NCI-H2196 treated with DMSO at 0.1 percent for 48 hours (cell line): ENCODE data around the gene PIK3R1.
"Not testable (repeated sequence)": the region's sequence is repeated elsewhere in the genome, so short reads cannot be mapped to it uniquely, and the experiment has no call there.

ENCODE experiments used
- DNase-seq: peaks from one replicate; lab custom pipeline; 2025; ENCODE audit not compliant: unreplicated experiment; lab: John Stamatoyannopoulos, UW

Gene PIK3R1

DNA sequence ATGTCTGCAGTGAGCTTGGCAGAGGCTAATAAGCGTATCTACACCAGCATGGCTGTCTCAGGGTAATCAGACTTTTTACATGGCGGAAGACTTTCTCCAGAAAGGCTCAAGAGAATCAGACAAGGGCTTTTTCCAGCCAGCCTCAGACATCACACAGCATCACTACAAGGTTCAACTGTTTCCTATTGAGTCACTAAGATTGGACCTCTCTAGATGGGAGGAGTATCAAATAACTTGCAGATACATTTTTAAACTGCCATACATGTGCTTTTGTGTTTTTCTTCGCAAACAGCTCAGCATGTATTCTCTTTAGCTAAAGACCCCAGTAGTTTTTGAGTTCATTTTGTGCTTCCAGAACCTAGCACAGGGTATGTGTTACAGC, 22.9 kb upstream of the PIK3R1 start:
- DNase-seq: no peak

GRCh38 chr5:68193481-68194036, 22.0 kb upstream of the PIK3R1 start:
- DNase-seq: no peak

- DNase-seq: no peak
Observed at GRCh38 chr5:68194386-68194785, 21.2 kb upstream of the PIK3R1 start.

DNA sequence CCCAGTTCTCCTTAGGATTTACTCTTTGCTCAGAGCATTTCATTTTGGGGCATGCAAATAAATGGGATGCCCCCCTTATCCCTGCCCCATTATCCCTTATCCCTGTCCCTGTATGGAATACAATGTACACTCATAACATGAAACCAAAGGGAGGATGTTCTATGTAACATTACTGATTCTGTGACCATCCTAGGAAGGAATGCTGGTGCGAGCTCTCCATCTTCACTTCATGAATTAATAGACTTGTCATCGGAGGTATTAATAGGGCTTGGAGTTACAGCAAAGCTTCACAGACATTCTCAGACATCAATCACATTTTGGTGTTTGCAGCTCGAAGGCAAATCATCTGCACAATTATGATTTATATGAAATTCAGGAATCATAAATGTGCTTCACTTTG, 20.4 kb upstream of the PIK3R1 start:
- DNase-seq: no peak

DNA sequence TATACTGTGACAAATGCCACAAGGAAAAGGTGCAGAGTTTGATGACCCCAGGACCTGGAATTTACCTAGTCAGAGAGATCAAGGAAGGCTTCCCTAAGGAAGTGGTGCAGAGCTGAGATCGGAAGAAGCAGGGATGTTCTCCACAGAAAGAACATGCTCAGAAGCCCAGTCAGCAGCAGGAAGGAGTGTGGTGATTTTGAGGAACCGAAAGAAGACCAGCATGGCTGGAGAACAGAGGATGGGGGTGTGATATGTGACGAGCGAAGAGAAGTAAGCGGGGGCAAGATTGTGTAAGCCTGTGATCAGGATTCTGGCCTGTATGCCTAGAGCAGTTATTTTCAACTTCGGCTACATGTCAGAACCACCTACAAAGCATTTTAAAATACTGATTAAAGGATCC, 18.7 kb upstream of the PIK3R1 start:
- DNase-seq: no peak

DNA sequence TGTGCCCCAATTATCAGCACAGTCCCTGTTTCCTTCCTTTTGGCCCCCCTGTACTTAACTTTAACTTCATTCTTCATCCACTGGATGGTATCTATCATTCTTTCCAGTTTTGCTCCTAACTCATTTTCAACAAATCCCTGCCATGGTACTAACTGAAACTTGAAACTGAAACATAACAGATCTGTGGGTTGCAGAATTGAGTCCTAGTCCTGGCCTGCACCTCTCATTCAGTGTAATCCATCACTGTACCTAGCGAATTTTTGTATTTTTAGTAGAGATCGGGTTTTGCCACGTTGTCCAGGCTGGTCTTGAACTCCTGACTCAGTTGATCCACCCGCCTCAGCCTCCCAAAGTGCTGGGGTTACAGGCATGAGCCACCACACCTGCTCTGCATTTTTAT, 15.3 kb upstream of the PIK3R1 start:
- DNase-seq: no peak

GRCh38 chr5:68210654-68211053, 4.9 kb upstream of the PIK3R1 start:
- DNase-seq: not testable (repeated sequence)

GRCh38 chr5:68214482-68215207, 911 bp upstream of the PIK3R1 start:
- no peak for DNase-seq

- no peak for DNase-seq
Observed at GRCh38 chr5:68215898-68216244, 315 bp downstream of the PIK3R1 start.

- no peak for DNase-seq
Observed at GRCh38 chr5:68216245-68217046, 890 bp downstream of the PIK3R1 start.

DNA sequence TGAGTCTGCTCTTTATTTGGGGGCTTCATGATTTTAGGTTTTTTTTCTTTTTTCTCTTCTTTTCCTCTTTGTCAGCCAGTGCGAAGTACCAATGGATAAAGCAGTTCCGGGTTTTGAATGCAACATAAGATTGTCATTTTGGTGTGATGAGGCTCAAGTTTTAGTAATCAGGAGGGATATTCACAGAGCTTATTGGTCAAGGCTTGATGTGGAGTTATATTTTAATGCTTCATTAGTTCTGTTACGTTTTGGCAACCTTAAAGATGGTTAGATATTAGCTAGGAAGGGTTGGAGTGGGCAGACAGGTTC, 1.4 kb downstream of the PIK3R1 start:
- no peak for DNase-seq

DNA sequence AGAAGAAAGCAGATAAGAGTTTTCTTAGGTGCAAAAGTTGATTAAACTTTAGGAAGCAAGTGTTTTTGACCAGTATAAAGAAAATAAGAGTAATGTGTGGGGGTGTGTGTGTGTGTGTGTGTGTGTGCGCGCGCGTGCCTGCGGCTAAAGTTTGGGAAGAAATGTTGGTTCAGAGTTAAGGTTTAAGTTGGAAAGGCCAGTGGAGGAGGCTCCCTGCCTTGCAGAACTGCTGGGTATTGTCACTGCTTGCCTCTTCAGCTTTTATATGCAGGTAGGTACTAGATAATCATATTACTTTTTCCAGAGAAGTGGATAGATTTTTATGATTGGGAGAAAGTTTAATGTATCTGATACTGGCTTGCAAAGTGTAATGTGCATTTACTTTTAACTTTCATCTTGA, 2.0 kb downstream of the PIK3R1 start:
- no peak for DNase-seq

DNA sequence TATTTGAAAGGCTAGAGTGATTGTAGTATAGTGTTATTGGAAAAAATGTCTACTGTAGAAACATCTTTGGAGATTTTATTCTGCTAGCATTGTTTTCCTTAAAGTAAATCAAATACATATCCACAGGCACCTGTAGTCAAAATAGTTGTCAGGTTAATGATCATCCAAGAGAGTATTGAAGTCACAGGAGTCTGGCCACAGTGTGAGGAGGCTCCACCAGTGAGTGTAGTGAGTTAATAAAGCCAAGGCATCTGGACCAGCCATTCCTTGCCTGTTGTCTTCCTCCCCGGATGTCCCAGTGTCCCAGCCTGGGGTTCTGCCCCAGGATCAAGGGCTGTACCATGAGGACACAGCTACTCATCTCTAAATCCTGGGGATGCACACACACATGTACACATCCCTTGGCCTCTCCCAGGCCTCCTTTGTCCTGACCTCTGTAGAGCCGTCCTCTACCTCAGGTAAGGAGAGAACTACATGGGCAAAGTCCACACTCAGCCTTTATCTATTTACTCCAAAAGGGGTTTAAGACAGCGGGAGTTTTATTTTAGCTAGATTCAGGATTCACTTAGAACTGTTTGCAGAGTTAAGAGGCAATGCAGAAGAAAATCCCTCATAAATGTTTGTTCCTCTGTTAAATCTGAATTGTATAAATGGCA, 3.7 kb downstream of the PIK3R1 start:
- DNase-seq: no peak

GRCh38 chr5:68220260-68220659, 4.7 kb downstream of the PIK3R1 start:
- DNase-seq: no peak

DNA sequence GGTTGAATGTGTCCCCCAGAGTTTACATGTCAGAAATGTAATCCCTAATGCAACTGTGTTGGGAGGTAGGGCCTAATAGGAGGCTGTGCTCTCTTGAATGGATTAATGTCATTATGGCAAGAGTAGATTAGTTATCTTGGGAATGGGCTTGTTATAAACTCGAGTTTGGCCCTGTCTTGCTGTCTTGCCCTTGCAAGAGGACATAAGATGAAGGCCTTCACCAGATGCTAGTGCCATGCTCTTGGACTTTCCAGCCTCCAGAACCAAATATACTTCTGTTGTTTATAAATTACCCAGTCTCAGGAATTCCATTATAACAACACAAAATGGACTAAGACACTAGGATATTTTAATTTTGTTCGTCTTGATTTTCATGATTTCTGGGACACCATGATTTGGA, 5.4 kb downstream of the PIK3R1 start:
- no peak for DNase-seq

DNA sequence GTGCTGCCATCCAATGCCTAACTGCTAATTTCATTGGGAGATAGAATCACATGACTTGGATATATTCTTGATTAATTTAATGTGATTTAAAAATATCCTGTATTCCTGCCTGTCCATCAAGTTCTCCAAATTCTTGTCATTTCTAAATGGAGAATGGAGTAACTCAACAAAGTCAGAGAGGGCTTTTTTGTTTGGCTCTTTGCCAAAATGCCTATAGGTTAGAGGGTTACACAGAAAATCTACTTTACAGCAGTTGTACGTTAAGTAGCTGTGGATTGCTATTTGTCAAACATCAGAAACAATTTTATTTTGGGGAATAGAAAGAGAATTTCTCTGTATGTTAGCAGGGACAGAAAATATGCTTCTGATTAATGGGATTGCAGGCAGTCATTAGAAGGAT, 5.9 kb downstream of the PIK3R1 start:
- no peak for DNase-seq

GRCh38 chr5:68222310-68222709, 6.8 kb downstream of the PIK3R1 start:
- no peak for DNase-seq

GRCh38 chr5:68222824-68223354, 7.3 kb downstream of the PIK3R1 start:
- DNase-seq: no peak

DNA sequence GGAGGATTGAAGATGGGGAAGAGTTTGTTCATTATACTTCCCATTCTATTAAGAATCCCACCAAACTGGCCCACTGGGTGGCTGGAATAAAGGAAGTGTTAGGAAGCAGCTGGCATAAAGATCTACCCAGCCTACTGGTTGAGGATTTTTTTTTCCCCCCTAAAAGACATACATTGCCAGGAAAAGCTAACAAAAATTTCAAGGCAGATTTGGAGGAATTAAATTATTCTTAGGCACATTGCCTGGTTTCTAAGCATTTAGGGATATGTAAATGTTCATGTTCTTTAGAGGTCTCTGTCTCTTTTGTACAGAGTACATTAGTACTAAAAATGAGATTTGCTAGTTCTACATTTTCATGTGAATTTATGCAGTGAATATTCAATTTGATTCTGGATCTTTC, 8.3 kb downstream of the PIK3R1 start:
- no peak for DNase-seq

DNA sequence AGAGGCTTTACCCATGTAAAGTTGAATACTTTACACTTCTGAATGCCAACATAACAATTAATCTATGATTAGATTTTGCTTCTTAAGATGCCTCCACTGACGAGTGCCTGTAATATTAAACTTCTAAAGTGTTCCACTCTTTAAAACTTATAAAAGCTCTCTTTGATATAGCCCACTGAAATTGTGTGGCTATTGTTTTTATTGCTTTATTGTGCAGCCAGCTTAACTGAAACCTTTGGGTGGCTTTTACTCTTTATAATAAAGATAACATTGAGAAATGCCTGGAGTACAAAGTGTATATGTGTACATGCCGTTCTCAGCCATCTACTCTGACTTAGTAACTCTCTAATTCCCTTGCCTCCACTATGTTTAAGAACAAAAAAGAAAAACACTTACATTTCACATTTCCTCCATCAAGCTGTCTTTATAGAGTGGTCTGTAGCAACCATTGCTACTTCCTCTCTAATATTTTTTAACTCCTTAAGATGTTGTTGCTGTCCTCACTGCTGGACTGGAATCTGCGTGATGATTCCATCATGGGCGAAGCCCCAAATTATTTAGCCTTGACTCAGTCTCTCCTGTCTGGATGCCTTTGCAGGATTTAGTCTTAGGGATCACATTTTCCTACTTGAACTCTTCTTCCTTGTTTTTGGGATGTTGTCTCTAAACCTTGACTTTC, 9.1 kb downstream of the PIK3R1 start:
- DNase-seq: no peak

DNA sequence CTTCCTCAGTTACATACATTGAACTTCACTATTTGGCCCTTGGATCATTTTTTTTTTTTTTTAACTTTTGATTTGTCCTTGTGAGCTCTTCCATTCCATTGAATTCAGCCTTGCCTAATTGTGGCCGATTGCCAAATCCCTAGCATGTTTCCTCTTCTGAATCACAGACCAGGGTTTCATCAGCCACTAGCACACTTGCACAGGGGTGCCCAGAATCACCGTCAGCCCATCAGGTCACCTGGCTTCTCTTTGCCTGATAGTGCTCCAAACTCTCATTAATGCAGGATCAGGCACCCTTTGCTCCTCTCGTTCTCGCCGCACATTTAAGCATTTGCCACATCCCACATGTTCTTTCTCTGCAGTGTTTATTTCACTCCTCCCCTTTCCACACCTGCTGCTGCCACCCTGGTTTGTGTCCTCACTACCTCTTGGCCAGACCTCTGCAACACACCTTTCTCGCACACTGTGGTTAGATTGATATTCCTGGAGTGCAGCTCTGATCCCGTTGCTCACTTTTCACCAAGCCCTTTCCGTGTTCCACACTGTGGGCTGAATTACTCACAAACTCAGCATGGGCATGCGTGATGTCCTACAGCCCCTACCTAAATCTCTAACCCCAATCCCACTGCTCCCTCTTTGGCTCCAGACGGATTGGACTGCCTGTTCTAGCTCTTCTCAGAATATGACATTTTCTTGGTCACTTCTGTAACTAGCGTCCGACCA, 9.8 kb downstream of the PIK3R1 start:
- DNase-seq: no peak
